GM19099 (cell line): Measurements from ENCODE around the gene RXRA.

Experiments used
- POLR2A ChIP-seq: IDR thresholded peaks from 3 replicates; pipeline ENCODE4 v1.6.1; 2011; ENCODE audit warnings: low read depth; ENCODE audit not compliant: insufficient read length; ENCODE audit errors: extremely low read depth

The RXRA gene

DNA sequence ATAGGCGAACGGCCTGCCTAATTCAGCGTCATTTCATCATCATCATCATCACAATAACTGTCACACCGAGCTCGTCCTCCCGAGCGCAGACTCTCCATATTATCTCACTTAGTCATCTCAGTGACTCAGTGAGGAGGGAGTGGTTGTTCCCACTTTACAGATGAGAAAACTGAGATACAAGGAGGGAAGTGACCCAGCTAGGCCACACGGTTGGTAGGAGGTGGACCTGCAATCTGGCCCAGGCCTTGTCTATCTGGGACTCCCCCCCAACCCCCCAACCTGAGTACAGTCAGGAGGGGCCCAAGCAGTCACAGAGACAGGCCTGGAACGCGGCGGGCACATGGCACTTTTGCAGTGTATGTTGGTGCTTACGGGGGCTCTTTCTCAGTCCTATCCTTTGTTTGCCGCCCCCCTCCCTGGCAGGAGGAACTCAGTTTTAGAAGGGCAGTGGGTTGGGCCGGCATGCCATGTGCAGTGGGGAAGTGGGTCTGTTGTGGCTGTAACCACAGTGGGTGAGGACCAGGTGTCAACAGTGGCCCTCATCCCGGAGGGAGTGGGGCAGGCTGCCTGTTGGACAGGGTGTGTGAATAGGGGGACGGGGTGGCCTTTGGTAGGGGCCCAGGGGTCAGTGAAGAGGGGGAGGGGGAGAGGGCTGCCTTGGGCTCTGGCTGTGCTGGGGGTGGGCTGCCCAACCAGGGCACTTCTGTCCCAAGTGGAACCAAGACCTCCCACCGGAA lies 1.7 kb upstream of the RXRA start:
- no peak for TF ChIP-seq POLR2A

DNA sequence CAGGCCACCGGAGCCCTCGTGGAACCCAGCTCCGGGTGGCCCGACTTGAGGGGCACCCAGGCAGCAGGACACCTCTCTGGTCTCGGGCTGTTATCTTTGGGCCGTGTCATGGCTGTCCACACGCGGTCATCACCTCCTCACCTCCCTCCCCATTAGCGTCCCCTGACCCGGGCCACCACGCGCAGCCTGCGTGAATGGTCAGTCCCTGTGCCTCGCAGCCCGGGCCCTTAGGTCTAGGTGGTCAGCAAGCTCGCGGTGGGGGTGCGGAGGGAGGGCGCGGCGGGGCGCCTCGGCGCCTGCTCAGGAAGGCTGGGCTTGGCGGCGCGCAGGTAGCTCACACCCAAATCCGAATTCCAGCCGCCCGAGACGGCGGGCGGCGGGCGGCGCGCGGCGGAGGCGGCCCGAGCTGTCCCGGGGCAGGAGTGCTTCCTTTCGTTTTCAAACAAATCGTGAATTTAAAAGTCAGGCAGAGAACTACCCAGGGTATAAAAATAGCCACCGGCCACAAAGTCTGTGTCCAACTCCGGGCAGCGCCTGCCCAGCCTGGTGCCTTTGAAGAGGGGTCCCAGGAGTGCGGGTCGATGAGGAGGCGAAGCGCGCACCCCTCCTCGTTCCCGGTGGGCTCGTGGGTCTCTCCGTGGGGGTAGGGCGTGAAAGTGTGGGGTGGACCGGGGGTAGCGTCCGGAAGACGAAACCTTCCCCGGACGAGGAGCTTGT lies 1.0 kb upstream of the RXRA start:
- no peak for TF ChIP-seq POLR2A

DNA sequence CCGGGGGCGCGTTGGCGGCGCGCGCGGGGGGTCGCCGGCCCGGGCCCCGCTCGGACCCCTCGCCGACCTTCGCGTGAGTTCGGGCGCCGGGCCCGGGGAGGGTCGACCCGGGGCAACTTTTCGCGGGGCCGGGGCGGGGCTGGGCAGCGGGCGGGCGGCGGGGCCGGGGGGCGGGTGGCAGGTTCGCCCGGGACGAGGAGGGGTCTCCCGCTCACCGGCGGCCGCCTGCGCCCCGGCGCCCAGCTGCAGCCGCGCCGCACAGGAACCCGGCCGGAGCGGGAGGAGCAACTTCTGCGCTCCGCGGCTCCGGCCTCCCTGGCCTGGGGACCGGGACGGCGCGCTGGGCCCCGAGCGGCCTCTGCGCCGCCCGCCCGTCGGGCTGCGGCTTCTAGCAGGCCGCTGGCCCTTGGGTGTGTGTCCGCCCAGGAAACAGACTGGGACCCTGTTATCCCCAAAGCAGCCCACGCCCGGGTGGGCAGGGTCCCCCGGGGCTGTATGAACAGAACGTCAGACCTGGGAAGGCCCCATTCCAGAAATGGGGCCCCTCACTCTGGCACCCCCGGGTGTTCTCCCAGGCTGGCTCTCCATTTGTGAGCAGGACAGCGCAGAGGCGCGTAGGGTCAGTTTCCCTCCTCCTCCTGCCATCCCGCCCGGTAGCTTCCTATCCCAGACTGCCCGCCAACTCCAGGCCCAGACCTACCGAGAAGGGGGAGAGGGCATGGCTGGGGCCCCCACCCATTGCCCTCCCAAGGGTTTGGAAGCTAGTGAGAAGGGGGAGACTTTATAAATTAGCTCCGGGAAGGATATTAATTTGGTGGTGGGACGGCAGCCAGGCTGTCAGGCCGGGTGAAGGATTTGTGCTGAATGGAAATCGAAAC lies 708 bp downstream of the RXRA start:
- TF ChIP-seq POLR2A, result no peak

DNA sequence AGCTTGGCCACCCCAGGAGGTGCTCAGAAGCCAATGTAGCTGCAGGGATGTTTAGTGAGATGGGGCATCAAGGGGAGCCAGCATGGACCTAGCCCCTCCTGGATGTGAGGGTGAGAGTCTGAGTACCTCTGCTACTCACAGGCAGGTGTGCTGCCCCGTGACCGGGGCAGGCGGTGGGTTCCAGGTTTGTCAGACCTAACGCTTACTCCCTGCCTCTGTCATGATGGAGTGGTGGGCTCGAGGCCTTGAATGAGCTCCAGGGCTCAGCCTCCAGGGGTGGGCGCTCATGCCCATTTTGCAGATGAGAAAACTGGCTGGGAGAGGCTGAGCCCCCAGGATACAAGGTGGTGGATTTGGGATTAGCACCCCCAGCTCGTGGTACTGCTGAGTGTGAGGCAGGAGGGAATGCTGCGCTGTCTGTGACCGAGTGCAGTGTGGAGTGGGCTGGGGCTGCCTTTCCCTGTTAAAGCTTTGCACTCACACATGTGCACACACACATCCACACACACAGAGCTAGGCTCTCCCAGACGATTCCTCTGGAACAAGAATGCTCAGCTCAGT lies 1.5 kb downstream of the RXRA start:
- no peak for TF ChIP-seq POLR2A

DNA sequence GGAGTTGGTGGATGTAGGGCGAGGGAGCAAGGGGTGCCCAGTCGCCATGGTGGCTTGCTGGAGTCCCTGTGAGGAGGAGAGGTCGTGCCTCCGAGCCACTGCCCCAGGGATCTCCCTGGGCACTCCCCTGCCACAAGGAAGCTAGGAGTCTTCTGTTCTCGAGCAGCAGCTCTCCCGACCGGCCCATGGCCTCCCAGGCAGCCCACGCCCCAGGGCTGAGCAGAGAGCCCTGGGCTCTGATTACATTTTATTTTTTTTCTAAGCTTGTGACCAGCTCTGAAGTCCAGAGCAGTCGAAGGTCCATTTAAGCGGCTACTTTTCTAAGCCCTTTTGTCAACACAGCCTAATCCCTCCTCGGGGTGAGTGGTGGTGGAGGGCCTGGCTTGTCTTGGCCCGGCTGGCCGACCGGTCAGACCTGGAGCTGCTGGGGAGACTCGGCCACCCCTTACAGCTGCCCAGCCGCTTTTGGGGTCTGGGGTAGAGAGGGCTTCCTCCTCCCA lies 2.1 kb downstream of the RXRA start:
- TF ChIP-seq POLR2A, result no peak

- TF ChIP-seq POLR2A, result no peak
Measured at GRCh38 chr9:134328841-134329575, 2.8 kb downstream of the RXRA start.

- no peak for TF ChIP-seq POLR2A
Measured at GRCh38 chr9:134329576-134329855, 3.3 kb downstream of the RXRA start.

GRCh38 chr9:134329886-134330285 lies 3.6 kb downstream of the RXRA start:
- no peak for TF ChIP-seq POLR2A

DNA sequence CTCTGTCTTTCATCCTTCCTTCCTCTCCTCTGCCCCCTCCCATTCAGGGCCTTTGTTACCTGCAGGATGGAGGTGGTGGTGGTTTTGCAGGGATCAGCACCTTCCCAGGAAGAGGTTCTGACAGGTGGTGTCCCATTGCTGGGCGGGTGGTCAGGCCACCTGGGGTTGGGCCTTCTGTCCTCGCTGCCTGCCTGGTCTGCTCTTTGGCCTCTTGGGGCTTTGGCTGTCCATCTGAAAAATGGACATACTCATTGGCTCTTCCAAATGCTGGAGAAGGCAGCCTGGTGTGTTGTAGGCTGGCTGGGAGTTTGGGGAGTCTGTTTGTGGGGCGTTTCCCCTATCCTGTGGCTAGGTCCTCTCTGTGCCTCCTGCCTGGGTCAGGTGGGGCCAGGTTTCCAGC lies 4.3 kb downstream of the RXRA start:
- TF ChIP-seq POLR2A, result no peak

DNA sequence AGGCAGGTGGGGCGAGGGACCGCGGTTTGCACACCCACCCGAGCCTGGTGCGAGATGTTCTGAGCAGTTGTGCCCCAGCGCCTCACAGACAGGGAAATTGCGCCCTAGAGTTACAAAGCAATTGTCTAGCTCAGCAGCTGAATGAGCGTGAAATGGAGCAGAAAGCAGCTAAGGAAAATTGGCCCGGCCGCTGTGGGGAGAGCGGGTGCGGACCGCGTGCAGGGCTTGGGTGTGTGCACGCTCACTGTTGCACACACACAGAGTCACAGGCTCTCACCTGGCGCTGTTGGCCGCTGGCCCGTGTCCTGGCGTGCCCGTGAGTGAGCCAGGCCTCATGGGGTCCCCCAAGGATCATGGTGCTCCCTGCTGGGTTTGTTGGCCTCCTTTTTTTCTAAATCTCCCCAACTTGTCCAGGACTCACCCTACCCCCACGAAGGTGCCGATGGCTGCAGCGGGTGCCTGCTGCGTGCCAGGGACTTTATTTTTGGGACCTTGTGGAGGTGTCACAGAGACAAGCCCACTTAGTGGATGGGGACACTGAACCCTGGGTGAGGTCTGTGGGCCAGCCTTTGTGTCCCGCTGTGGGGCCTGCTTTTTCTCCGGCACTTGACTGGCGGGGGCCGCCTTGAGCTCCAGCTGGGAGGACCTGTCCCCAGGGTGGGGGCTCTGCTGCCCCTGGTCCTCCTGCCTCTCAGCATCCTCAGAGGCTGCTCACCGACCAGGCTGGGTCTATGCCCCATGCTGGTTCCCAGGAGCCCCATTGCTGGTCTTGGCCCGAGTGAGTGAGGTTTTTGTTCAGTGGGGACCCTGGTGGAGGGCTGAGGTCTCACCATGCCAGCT lies 5.2 kb downstream of the RXRA start:
- TF ChIP-seq POLR2A, result no peak

DNA sequence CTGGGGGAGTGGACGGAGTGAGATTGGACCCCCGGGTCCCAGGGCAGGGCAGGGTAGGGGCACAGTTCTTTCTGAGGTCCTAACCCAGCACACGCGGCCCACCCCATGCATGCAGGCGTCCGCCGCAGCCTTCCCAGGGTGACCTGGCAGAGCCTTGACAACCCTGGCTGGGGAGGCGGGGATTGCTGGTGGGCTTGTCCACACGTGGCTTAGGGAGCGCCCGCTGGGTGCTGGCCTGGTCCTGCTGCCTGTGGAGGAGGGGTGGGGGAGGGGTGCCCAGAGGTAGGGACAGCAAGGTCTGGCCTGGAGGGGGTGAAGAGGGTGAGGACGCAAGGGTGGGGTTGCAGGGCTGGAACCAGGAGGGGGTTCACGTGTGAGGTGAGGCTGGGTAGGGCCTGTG lies 6.0 kb downstream of the RXRA start:
- no peak for TF ChIP-seq POLR2A

GRCh38 chr9:134332841-134333233 lies 6.6 kb downstream of the RXRA start:
- no peak for TF ChIP-seq POLR2A

DNA sequence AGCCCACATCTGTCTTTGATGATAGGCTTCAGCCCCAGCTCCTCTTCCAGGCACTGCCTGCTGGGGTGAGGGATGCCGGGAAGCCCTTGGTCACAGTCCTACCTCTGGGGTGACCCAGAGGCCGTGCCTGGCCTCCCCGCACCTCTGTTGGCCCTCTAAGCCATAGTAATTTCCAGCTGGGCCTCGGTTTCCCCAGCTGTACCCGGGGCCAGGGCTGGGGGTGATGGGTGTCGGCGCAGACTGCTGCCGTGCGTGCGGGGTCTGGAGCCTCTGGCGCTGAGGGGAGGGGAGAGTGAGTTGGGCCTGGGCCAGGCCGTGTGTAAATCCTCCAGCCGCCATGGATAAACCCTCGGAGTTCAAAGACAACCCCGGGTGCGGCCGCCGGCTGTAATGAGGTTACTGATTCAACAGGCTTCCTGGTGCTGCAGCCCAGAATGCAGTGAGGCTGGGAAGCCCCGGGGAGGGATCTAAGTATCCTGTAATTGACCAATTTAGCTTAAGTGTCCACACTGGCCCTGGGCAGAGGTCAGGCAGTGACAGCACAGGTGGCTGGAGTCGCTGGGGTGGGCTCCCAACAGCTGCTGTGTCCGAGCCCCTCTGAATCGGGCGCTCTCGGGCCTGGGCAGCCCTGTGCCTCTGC lies 7.1 kb downstream of the RXRA start:
- TF ChIP-seq POLR2A, result no peak

DNA sequence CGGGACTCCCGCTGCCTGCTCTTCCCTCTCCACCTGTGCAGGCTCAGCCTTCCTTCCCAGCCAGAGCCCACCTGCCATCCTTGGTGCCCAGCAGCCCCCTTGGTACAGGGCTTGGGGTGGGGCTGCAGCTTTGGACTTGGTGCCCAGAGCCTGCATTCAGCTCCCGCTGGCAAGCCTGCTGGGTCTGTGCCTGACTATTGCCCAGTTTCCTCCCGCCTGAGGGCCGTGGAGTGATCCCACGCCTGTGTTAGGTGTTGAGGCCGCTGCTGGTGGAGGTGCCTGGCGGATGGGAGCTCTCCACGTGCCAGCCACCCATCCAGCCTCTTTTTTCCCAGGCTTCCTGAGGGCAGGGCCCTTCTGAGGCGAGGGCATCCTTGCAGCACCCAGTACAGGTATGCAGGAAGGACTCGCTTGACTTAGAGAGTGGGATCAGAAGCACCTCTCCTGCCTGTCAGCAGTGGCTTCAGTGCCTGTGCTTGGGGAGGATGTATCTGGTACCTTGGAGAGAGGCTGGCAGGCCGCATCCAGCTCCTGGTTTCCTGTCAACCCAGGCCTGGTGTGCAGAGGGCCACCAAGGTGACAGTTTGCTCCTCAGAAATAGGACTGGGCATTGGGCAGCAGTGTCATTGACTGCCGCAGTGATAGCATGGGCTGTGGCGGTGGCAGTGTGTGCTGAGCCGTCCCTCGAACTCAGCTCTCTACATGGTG lies 7.8 kb downstream of the RXRA start:
- TF ChIP-seq POLR2A, result no peak
